Gastroesophageal sphincter (tissue), 3 donors: Measurements from ENCODE around the gene PDZD8.

ENCODE experiments used
- CTCF ChIP-seq, 4 experiments: fragments of 200-600 bp in 2 of 4; fragments of 450-650 bp in 2 of 4; sonication (generic) in 1 of 4; IDR thresholded peaks; one replicate each; pipeline ENCODE4 v1.5.1; 2017 to 2019; ENCODE audit warnings: antibody characterized with exemption in 4 of 4, mild to moderate bottlenecking in 2 of 4, moderate library complexity in 2 of 4
- EP300 ChIP-seq: sonication (generic); formaldehyde crosslinking; IDR thresholded peaks from one replicate; pipeline ENCODE4 v1.6.1; 2017; ENCODE audit warnings: antibody characterized with exemption, mild to moderate bottlenecking
- POLR2A ChIP-seq, 2 donors: fragments of 450-650 bp; IDR thresholded peaks; one replicate each; pipeline ENCODE4 v1.6.1; 2017; ENCODE audit warnings: antibody characterized with exemption in 2 of 2, mild to moderate bottlenecking in 2 of 2, moderate library complexity in 1 of 2
- POLR2AphosphoS5 ChIP-seq: sonication (generic); formaldehyde crosslinking; IDR thresholded peaks from one replicate; pipeline ENCODE4 v1.6.1; 2017; ENCODE audit warnings: antibody characterized with exemption

- TF ChIP-seq CTCF (IDR thresholded peaks at IDR 0.05) (no peak), POLR2A (IDR thresholded peaks at IDR 0.05) (no peak), POLR2AphosphoS5 (no peak), EP300 (no peak)
Measured at GRCh38 chr10:117237401-117237991, 137.7 kb downstream of the PDZD8 start.
